Head of caudate nucleus (tissue), 42 donors: ENCODE results near the gene IMMP2L.
"Not testable (repeated sequence)": the region's sequence is repeated elsewhere in the genome, so short reads cannot be mapped to it uniquely, and the experiment has no call there.

Experiments
- DNase-seq, 42 donors: peaks; one replicate each; pipeline versions ENCODE4 v3.0.0 to v3.0.0-alpha.2; 2020 to 2021; ENCODE audit warnings: mixed read lengths in 7 of 42
- intact Hi-C: fragments of 100-400 bp; cut with DNase I; formaldehyde crosslinking; loops from one replicate; pipeline ENCODE4 v1.15.0; 2022

The IMMP2L gene

DNA sequence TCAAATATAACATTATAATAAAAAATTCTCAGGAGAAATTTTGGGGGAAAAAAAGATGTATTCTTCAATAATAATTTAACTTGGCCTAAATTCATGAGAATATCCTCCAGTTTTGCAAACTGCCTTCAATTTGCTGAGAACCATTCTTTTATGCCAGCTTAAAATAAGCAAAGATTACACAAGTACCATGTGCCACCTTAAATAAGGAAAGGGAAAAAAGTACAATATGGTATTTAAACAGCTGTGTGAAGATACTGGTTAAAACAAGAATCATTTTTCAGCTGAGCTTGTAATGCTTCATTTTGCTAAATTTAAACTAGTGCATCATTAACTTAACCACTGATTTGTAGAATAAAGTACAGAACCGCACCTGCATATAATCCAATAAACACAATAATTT, 253.6 kb downstream of the IMMP2L start:
- DNase-seq: no peak
- intact Hi-C loops: no loop called here

- intact Hi-C loops: no loop called here
- DNase-seq: no peak
These were observed 260.4 kb downstream of the IMMP2L start for GRCh38 chr7:111301891-111302290.

GRCh38 chr7:111294494-111294893, 267.8 kb downstream of the IMMP2L start:
- intact Hi-C loops: no loop called here

DNA sequence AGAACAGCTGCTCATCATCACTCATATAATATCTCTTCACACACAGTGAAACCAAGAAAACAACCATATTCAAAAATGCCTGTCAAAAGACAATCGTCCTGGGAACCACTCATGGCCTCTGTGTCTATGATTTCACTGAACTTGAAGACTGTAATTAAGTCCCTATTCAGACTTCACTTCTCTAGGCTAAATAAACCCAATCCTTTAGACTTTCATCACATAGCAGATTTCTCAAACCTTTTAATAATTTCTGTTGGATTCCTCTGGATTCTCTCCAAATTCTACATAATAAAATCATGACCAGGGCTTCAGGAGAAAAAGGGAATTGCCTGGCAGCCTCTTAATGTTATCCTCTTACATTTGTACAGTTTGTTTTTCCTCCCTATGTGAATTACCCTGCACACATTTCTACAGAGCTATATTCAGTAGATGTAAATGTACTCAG, 270.2 kb downstream of the IMMP2L start:
- no peak for DNase-seq
- intact Hi-C loops: no loop called here

More at GRCh38 chr7:111294494-111294893, 267.8 kb downstream of the IMMP2L start:
- no peak for DNase-seq

DNA sequence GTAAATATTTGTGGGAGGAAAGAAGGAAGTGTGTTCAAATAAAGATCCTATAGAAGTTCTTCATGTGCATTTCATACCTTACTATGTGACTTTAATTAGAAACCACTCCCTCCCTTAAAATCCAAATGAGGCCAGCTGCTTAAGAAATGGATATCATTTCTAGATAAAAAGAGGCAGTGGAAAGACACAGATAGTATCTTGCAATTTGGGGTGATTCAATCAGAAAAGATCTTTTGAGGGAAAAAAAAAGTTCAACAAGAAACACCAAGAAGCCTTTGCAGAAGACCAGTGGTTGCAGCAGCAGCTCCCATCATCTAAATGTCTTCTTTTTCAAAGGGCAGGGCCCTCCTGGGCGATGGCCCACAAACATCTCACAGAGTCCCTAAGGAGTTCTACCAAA, 271.3 kb downstream of the IMMP2L start:
- DNase-seq: no peak
- intact Hi-C loops: no loop called here

GRCh38 chr7:111290419-111290818, 271.9 kb downstream of the IMMP2L start:
- no peak for DNase-seq
- intact Hi-C loops: no loop called here

DNA sequence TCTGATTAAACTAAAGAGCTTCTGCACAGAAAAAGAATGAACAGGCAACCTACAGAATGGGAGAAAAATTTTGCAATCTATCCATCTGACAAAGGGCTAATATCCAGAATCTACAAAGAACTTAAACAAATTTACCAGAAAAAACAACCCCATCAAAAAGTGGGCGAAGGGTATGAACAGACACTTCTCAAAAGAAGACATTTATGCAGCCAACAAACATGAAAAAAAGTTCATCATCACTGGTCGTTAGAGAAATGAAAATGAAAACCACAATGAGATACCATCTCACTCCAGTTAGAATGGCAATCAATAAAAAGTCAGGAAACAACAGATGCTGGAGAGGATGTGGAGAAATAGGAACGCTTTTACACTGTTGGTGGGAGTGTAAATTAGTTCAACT, 273.9 kb downstream of the IMMP2L start:
- DNase-seq, intact Hi-C loops: not testable (repeated sequence)

DNA sequence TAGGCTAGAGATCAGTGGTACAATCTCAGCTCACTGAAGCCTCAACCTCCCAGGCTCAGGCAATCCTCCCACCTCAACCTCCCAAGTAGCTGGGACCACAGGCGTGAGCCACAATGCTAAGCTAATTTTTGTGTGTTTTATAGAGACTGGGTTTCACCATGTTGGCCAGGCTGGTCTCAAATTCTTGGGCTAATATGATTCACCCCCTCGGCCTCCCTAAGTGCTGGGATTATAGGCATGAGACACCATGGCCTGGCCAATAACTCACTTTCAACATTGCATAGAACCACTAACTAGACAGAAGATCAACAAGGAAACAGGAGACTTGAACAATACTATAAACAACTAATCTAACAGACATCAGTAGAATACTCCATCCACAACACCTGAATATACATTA, 279.7 kb downstream of the IMMP2L start:
- DNase-seq: no peak
- intact Hi-C loops: no loop called here

- intact Hi-C loops: no loop called here
- peak in 11 of 42 donors; percentile 1 to 21 (median 9) for DNase-seq
These were observed 287.4 kb downstream of the IMMP2L start for GRCh38 chr7:111274857-111275256.

DNA sequence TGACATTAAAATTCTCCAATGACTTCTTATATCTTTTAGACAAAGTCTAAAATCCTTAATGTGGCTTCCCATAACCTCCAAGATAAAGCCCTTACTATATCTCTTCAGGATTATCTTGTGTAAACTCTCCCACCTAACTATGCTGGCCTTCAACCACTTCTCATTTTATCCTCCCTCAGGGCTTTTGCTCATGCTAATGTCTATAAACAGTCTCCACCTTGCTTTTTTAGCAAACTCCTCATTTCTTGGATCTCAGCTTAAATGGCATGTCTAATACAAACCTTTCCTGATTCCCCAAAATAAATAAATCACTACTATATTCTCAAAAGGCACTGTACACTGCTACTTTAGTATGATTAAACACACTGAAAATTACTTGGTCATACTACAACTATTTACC, 290.2 kb downstream of the IMMP2L start:
- intact Hi-C loops: no loop called here
- DNase-seq: no peak

DNA sequence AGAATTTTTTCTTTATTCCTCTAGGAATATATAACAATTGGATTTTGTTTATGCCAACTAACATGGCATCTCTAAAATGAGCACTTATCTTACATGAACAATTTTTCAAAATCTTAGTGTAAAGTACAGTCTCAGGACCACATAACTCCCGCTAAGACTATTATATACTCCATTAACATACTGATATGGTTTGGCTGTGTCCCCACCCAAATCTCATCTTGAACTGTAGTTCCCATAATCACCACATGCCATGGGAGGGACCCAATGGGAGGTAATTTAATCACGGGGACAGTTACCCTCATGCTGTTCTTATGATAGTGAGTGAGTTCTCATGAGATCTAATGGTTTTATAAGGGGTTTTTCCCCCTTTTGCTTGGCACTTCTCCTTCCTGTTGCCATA, 291.5 kb downstream of the IMMP2L start:
- DNase-seq, intact Hi-C loops: not testable (repeated sequence)

DNA sequence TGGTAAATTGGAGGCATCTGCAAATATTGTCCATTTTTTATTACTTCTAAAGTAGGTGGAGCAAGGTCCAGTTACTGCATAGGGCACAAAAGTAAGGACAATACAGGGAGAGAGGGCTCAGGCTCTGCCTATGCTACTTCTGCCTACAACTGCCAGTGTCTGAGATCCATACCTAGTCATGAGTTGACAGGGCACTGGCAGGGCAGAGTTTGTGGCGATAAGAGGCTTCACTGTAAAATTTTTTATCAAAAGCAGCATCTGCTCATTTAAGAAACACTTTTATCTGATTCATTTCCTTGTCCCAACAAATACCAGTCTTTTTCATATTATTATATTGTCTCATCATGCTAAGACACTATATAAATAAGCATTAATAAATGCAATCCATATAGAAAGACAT, 293.4 kb downstream of the IMMP2L start:
- DNase-seq: no peak
- intact Hi-C loops: no loop called here

DNA sequence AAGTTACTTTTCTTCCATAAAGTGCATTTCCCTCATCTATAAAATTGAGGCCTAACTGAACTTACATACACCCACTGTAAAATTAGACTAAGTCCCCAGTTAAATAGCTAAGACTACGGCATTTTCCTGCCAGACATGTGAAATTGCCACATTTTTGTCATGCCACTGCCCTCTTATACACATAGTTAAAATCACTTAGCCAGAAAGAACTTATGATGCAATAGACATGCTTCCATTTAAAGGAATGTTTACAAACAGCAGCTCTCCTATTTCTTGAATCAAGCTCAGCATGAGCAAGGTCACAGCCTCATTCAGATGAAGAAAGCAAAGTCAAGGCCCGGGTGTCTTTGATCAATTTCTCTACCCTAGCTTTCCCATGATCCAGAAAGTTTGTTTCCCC, 295.7 kb downstream of the IMMP2L start:
- no peak for DNase-seq
- intact Hi-C loops: no loop called here

GRCh38 chr7:111265394-111265793, 296.9 kb downstream of the IMMP2L start:
- DNase-seq: no peak
- intact Hi-C loops: no loop called here

- intact Hi-C loops: no loop called here
- DNase-seq: peak in 1 of 42 donors; percentile 16
These were observed 297.3 kb downstream of the IMMP2L start for GRCh38 chr7:111264981-111265380.

DNA sequence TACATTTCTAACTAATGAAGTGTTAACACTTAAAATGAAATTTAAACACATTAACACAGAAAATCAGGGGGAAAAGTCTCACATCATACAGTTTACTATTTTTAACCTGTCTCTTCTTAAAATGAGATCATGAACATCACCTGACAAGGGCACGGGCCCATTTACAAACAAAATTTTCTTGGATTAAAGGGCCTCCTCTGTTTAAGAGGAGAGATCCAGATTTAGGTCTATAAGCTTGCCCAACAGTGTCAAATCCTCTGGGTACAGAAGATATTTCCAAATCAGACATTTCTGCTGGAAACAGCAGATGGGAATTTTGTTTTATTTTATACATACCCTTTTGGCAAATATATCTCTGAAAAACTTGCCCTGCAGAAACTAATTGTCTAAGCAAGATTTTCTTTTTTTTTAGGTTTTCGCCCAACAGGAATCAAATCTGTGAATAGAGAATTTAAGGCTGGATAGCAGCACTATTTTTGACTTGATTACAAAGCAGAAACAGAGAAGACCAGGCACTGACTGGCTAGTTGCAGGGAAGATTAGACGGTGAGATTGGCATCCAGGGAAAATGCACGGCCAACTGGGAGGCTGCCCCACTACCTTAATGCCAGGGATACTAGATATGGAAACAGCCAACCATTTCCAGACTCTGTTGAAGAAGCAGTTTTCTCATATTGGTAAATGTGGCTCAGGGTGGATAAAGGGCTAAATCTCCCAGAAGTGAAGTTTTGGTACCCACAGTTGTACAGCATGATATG, 298.0 kb downstream of the IMMP2L start:
- DNase-seq: no peak

GRCh38 chr7:111262293-111263116, 299.8 kb downstream of the IMMP2L start:
- no peak for DNase-seq
- intact Hi-C loops: no loop called here

More for the DNA sequence above, 298.0 kb downstream of the IMMP2L start:
- intact Hi-C loops: no loop called here

DNA sequence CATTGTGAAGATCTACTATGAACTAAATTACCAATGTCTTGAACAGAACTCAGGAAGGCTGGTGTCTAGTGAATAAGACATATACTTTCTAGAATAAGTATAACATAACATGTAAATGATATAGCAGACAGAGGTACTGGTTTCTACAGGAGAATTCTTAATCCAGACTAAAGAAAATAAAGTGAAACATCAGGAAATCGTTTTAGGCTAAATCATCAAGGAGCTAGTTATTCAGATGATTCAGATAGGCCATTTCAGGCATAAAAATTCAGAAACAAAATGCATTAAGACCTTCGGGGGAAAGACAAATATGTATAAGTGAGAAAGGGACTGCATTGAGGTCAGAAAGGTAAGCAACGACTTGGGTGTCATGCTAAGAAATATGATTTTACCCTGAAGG, 300.8 kb downstream of the IMMP2L start:
- intact Hi-C loops: no loop called here
- no peak for DNase-seq

DNA sequence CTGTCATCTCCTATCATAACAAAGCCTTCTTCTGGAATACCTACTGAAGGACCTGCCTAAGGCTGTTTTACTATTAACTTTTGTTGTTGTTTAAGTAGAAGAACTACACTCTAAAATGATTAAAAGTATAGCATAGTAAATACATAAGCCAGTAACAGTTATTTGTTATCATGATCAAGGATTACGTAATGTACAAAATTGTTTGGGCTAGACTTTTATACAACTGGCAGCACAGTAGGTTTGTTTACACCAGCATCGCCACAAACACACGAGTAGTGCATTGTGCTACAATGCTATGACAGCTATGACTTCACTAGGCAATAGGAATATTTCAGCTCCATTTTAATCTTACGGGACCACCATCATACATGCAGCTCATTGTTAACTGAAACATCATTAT, 302.3 kb downstream of the IMMP2L start:
- intact Hi-C loops: no loop called here

GRCh38 chr7:111256391-111256790, 305.9 kb downstream of the IMMP2L start:
- DNase-seq: no peak
- intact Hi-C loops: no loop called here

More for the DNA sequence above, 302.3 kb downstream of the IMMP2L start:
- DNase-seq: no peak
